SK-N-MC (cell line): ENCODE results near the gene DNAAF5.

Experiments
- DNase-seq: peaks from one replicate; pipeline ENCODE4 v3.0.0-alpha.2; 2011; ENCODE audit warnings: low read depth, low spot score
- H3K27ac ChIP-seq: fragments of 200-600 bp; sonication (generic); 2 replicates; pipeline ENCODE4 v1.5.1; 2016; ENCODE audit warnings: mixed run types
- H3K36me3 ChIP-seq: fragments of 200-600 bp; sonication (generic); 2 replicates; pipeline ENCODE4 v1.6.1; 2017; ENCODE audit warnings: antibody characterized with exemption, low read length, mixed read lengths; ENCODE audit not compliant: insufficient read depth
- H3K4me3 ChIP-seq: fragments of 200-600 bp; sonication (generic); 2 replicates; pipeline ENCODE4 v1.5.1; 2016
- H3K9ac ChIP-seq: fragments of 200-600 bp; sonication (generic); 2 replicates; pipeline ENCODE4 v1.8.0; 2017; ENCODE audit warnings: mixed run types, mixed read lengths; ENCODE audit not compliant: insufficient read length
- H3K9me3 ChIP-seq: fragments of 200-600 bp; sonication (generic); 2 replicates; pipeline ENCODE4 v1.6.1; 2017; ENCODE audit warnings: low read depth, mild to moderate bottlenecking, antibody characterized with exemption, low read length, moderate library complexity, mixed read lengths
- EZH2 ChIP-seq: fragments of 200-600 bp; sonication (generic); IDR thresholded peaks from one replicate; pipeline ENCODE4 v1.6.1; 2017; ENCODE audit warnings: antibody characterized with exemption
- FOXP2 ChIP-seq: optimal IDR thresholded peaks from 2 replicates; pipeline ENCODE3; 2011; ENCODE audit warnings: mild to moderate bottlenecking, moderate library complexity; ENCODE audit not compliant: insufficient read depth; ENCODE audit errors: extremely low read length, control extremely low read depth
- POLR2AphosphoS5 ChIP-seq: IDR thresholded peaks from 2 replicates; pipeline ENCODE4 v1.6.1; 2012; ENCODE audit warnings: mild to moderate bottlenecking, low read depth, low read length, borderline replicate concordance

DNAAF5 gene

DNA sequence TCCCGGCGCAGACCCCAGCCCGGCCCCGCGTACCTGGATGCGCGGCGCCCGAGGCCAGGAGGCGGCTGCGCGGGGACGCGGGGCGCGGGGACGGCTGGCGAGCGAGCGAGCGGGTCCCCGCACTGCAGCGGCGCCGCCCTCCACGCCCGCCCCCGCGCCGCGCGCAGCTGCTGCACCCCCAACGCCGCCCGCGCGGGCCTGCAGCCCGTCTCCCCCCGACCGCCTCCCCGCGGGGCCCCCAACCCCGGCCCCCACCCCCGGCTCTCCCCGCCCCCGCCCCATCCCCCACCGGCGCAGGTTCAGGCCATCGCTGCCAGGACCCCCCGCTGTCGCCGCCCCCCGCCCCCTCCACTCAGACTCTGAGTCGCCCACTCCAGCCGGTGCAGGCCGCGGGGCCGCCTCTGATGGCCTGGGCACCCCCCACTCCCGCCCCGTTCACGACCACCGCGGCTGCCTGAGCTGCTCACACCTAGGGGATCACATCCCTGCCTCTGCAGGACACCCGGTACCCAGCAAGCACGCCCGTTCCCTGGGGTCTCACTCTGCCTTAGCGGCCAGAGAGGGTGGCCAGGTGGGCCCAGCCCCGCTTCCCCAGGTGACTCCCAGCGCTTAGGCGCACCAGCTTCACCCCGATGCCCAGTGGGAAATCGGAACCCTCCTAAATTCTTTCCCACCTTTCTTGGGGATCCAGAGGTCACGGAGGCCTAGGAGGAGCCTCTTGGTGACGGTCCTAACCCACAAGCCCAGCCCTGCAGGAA is 13.9 kb upstream of the DNAAF5 start:
- Histone ChIP-seq H3K36me3 (no peaks in the 10 kb centered on the region), H3K4me3 (peak overlapping the region; percentile 38; the same call in 1 of the 2 replicates), H3K9ac (no peak overlapping the region), H3K9me3 (no peaks in the 10 kb centered on the region), H3K27ac (no peak overlapping the region)
- no peak for DNase-seq
- TF ChIP-seq FOXP2 (no peak), POLR2AphosphoS5 (no peak), EZH2 (no peak)

- Histone ChIP-seq H3K27ac (no peak overlapping the region), H3K9me3 (no peaks in the 10 kb centered on the region), H3K36me3 (no peaks in the 10 kb centered on the region), H3K9ac (no peak overlapping the region), H3K4me3 (no peak overlapping the region)
- no peak for TF ChIP-seq EZH2
- DNase-seq: no peak
Observed at GRCh38 chr7:713139-713457, 13.4 kb upstream of the DNAAF5 start.

DNA sequence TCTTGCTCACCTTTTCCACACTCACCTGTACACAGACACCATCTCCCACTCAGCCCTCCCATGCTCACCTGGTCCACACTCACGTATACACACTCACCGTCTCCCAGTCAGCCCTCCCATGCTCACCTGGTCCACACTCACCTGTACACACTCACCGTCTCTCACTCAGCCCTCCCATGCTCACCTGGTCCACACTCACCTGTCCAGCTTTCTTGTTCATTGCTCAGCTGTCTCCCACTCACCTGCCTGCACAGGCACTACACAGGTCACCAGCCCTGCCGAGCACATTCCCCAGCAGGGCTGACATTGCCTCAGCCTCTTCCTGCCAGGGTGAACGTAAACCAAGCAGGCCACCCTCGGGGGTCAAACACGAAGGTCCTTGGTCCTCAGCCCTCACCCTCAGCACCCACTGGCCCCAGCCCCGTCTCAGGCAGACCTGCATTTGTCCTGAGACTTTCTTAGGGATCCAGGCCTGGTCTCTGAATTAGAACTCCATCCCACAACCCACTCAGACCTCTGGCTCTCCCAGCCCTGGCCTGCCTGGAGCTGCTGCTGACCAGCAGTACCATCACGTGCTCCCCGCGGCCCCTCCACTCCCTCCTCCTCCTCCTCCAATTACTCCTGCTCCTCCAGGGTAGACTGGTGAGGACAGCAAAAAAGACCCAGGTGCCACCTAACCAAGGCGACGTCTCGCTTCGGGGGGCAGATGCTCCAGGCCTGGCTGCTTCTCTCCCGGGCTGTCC is 12.8 kb upstream of the DNAAF5 start:
- Histone ChIP-seq H3K36me3 (no peaks in the 10 kb centered on the region), H3K27ac (no peak overlapping the region), H3K9me3 (no peaks in the 10 kb centered on the region), H3K4me3 (no peak overlapping the region), H3K9ac (no peak overlapping the region)
- no peak for TF ChIP-seq EZH2
- no peak for TF ChIP-seq FOXP2
- TF ChIP-seq POLR2AphosphoS5: no peak
- DNase-seq: no peak

DNA sequence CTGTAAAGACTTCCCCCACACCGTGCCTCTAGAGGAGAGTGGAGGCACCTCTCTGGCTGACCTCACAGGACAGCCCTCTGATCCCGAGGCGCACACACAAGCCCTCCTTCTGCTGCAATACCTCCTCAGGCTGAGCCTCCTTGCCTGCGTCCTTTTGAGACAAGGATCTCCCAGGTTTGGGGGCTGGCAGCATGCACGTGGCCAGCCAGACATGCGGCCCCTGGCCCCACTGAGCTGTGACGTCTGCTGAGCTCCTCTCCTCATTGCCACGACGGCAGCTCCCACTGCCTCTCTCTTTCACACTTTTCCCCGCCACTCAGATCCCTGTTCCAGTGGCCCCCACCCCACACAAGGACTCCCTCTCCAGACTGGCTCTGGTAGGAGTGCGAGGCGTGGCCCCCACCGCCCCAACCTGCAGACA is 12.2 kb upstream of the DNAAF5 start:
- no peak for TF ChIP-seq EZH2
- no peak for TF ChIP-seq FOXP2
- TF ChIP-seq POLR2AphosphoS5: no peak
- DNase-seq: no peak
- Histone ChIP-seq H3K9me3 (no peaks in the 10 kb centered on the region), H3K36me3 (no peaks in the 10 kb centered on the region), H3K27ac (no peak overlapping the region), H3K9ac (no peak overlapping the region), H3K4me3 (no peak overlapping the region)

DNA sequence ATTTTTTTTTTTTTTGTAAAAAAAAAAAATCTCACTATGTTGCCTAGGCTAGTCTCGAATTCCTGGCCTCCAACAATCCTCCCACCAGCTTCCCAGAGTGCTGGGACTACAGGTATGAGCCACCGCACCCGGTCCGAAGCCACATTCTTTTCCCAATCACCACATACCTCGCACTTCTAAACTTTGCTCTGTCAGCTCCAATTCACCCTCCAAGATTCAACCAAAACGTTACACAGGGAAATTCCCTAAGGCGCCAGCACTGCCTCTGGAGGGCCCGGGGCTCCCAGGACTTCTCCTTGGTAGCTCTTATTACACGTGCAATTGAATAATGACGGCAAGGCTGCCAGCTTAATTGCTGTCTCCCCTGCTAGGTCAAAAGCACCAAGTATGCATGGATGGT is 10.3 kb upstream of the DNAAF5 start:
- Histone ChIP-seq H3K9ac (no peak overlapping the region), H3K27ac (no peak overlapping the region), H3K4me3 (no peak overlapping the region), H3K36me3 (no peaks in the 10 kb centered on the region), H3K9me3 (no peaks in the 10 kb centered on the region)
- TF ChIP-seq FOXP2 (no peak), EZH2 (no peak), POLR2AphosphoS5 (no peak)
- no peak for DNase-seq

GRCh38 chr7:716636-717035 is 9.9 kb upstream of the DNAAF5 start:
- H3K36me3 ChIP-seq: no peaks in the 10 kb centered on the region
- no peak overlapping the region for H3K4me3 ChIP-seq
- no peak overlapping the region for H3K9ac ChIP-seq
- no peak for DNase-seq
- no peaks in the 10 kb centered on the region for H3K9me3 ChIP-seq
- TF ChIP-seq FOXP2 (no peak), EZH2 (no peak), POLR2AphosphoS5 (no peak)
- H3K27ac ChIP-seq: no peak overlapping the region

- no peak overlapping the region for H3K9ac ChIP-seq
- no peak for TF ChIP-seq POLR2AphosphoS5
- no peak for TF ChIP-seq EZH2
- no peak for TF ChIP-seq FOXP2
- no peak for DNase-seq
- no peak overlapping the region for H3K4me3 ChIP-seq
- no peak overlapping the region for H3K27ac ChIP-seq
- H3K9me3 ChIP-seq: no peaks in the 10 kb centered on the region
- peaks cover 4% of the 10 kb centered on the region; the same call in 1 of the 2 replicates for H3K36me3 ChIP-seq
Observed at GRCh38 chr7:721619-722248, 4.8 kb upstream of the DNAAF5 start.

DNA sequence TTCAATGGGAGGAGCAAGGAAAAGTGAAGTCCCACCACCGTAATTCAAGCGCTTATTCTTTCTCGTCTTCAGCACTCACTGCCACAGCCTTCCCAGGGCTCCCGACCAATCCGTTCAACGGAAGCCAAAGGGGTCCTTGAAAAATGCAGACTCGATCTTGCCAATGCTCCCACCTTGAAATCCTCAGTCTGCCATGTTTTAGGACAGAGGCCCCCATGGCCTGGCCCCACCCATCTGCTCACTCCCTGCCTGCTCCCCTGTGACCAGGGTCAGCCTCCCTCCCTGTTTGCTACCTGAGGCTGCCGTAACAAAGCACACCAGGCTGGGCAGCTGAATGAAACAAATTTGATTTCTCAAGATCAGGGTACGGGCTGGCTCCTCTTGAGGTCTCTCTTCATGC is 3.0 kb upstream of the DNAAF5 start:
- Histone ChIP-seq H3K9me3 (no peaks in the 10 kb centered on the region), H3K9ac (no peak overlapping the region), H3K36me3 (peaks cover 4% of the 10 kb centered on the region; the same call in 1 of the 2 replicates), H3K4me3 (no peak overlapping the region), H3K27ac (no peak overlapping the region)
- TF ChIP-seq EZH2 (no peak), FOXP2 (no peak), POLR2AphosphoS5 (no peak)
- no peak for DNase-seq

- H3K4me3 ChIP-seq: no peak overlapping the region
- H3K9ac ChIP-seq: no peak overlapping the region
- no peak for DNase-seq
- TF ChIP-seq POLR2AphosphoS5: no peak
- TF ChIP-seq EZH2: no peak
- no peak for TF ChIP-seq FOXP2
- no peaks in the 10 kb centered on the region for H3K9me3 ChIP-seq
- H3K27ac ChIP-seq: no peak overlapping the region
- H3K36me3 ChIP-seq: peaks cover 6% of the 10 kb centered on the region; the same call in 1 of the 2 replicates
Observed at GRCh38 chr7:724298-724697, 2.2 kb upstream of the DNAAF5 start.
